HG03460 (cell line): ENCODE results near the gene TPK1.
"Not testable (repeated sequence)": the region's sequence is repeated elsewhere in the genome, so short reads cannot be mapped to it uniquely, and the experiment has no call there.

ENCODE experiments used
- ATAC-seq: cut with Tn5 transposase; IDR thresholded peaks from one replicate; pipeline ENCODE4 v1.9.1; 2021; ENCODE audit not compliant: unreplicated experiment

Gene TPK1

DNA sequence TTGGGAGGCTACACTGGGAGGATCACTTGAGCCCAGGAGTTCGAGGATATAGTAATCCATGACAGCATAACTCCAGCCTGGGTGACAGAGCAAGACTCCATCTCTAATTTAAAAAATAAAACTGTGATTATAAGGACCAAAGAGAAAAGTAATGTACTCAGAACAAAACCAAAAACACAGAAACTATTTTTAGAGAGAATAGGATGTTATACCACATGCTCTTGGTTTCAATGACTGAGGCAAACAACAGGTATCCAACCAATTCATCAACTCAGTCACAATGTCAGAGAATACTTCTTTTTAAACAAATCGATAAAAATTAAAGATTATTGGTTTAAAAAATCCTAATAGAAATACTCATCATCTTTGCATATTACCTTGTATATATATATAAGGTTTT, 186.7 kb downstream of the TPK1 start:
- no peak for ATAC-seq

DNA sequence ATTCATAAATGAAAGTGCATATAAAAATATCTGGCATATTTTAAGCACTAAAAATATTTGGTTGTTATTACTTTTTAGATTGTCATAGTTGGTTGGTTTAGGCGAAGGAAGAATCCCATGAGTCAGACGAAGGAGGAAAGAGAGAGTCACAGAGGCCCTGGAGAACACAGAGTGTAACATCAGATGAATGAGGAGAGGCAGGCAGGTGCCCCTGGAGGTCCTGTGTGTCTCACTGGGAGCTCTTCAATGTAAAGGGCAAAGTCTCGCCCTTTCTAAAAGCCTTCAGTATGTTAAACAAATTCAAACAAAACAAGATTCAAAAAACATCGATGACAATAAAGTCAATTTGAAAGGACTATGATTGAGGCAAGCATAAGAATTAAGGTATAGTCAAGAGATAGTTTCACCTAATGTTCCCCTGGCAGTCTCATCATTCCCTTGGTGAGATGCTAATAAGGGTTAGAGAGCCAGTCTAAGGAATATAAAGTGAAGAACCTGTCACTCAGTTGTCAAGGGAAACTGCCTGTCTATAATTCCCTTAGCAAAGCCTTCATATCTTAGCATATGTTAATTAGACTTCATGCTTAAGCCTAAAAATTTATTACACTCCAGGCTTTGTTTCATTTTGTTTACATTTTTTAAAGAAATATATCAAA, 194.3 kb downstream of the TPK1 start:
- ATAC-seq = no peak

DNA sequence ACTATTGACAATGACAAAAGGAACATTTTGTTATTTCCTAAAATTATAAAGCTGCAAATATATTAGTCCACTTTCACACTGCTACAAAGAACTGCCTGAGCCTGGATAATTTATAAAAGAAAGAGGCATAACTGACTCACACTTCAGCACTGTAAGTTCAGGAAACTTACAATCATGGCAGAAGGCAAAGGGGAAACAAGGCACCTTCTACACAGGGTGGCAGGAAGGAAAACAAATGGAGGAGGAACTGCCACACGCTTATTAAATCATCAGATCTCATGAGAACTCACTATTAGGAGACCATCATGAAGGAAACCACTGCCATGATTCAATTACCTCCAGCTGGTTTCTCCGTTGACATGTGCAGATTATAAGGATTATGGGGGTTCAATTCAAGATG, 203.1 kb downstream of the TPK1 start:
- no peak for ATAC-seq

DNA sequence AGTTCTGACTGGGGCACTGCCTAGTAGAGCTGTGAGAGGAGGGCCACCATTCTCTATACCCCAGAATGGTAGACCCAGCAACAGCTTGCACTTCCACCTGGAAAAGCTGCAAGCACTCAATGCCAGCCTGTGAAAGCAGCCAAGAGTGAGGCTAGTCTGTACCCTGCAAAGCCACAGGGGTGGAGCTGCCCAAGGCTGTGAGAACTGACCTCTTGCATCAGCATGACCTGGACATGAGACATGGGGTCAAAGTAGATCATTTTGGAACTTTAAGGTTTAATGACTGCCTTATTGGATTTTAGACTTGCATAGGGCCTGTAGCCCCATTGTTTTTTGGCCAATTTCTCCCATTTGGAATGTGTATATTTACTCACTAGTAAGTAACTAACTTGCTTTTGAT, 206.3 kb downstream of the TPK1 start:
- ATAC-seq = no peak

DNA sequence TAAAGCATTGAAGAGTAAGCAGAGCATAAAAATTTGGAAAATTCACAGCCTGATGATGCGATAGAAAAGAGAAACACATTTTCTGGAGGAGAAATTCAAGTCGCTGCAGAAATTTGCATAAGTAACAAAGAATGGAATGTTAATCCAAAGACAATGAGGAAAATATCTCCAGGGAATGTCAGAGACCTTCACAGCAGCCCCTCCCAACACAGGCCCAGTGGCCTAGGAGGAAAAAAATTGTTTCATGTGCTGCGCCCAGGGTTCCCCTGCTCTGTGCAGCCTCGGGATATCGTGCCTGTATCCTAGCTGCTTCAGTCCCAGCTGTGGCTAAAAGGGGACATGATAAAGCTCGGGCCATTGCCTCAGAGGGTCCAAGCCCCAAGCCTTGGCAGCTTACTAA, 206.8 kb downstream of the TPK1 start:
- ATAC-seq = no peak

DNA sequence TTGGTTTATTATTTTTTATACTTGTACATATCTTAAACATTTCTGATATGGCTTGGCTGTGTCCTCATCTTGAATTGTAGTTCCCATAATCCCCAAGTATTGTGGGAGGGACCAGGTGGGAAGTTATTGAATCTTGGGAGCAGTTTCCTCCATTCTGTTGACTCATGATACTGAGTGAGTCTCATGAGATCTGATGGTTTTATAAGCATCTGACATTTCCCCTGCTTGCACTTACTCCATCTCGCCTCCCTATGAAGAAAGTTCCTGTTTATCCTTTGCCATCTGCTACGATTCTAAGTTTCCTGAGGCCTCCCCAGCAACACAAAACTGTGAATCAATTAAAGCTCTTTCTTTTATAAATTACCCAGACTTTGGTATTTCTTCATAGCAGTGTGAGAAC, 207.7 kb downstream of the TPK1 start:
- ATAC-seq = no peak

DNA sequence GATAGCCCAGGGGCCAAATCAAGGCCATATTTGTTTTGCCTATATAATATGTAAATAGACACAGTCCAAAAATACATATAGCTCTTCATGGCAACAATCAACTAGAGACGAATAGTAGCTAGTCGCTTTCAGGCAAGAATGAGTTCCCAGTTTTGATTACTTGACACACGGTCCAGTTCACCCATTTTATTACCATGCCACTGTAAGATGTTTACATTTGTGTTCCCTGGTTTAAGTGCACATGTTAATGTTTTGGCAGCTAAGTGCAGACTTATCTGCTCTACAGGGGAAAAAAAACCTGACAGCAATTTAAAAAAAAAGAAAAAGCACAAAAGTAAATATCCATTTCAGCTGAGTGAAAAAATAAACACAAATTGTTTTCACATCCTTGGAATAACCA, 213.1 kb downstream of the TPK1 start:
- no peak for ATAC-seq

DNA sequence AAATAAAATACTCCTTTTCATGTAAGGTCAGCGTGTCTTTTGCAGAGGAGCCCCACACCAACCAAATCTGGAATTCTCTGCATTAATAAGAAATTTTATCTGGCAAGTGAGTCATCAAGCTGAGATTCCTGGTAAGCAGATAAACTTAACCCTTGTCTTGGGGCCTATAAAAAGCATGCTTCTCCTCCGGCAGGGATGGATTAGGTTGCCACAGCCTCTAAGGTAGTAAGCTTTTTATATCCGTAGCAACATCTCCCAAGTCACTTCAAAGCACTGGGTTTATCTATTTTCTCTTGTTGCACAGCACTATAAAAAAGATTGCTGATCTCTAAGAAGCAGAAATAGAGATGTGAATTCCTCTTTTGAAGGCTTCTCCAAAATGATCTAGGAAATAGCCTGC, 229.6 kb downstream of the TPK1 start:
- ATAC-seq = no peak

DNA sequence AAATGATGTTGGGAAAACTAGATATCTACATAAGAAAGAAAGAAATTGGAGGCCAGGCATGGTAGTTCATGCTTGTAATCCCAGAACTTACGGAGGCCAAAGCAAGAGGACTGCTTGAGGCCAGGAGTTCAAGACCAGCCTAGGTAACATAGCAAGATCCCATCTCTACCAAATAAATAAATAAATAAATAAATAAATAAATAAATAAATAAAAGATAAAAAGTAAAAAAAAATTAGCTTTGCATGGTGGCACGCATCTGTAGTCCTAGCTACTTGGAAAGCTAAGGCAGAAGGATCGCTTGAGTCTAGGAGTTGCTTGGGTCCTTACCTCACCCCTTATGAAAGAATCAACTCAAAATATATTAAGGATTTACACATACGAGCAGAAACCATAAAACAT, 238.9 kb downstream of the TPK1 start:
- no peak for ATAC-seq

DNA sequence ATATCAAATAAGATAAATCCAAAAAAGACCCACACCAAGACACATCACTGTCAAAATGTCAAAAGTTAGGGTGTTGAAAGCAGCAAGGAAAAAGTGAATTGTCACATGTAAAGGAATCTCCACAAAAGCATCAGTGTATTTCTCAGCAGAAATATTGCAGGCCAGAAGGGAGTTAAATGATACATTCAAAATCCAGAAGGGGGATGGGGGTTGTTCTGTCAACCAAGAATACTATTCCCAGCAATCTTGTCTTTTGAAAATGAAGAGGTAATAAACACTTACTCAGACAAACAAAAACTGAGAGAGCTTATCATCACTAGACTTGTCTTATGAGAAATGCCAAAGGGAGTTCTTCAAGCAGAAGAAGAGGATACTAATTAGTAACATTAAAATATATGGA, 241.3 kb downstream of the TPK1 start:
- no peak for ATAC-seq

DNA sequence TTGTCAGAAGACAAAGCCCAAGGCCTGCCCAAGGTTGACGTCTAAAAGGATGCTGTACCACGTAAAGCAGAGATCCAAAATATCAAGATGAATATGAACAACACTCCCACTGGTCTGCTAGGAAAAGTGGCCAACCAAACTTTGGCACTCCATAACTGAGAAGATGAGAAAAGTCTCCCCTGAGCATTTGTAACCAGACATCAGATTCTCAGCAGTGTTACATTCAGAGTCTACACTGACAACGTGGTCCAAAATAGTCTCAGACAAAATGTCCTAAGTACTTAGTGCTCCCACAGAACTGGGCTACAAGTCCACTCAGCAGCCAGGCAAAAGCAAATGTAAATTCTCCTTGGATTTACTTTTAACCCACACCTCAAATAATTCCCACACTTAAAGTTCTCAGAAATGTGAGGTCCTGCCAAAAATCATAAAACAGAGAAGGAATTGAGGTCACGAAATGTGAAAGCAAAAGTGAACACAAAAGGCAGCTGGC, 247.2 kb downstream of the TPK1 start:
- no peak for ATAC-seq

DNA sequence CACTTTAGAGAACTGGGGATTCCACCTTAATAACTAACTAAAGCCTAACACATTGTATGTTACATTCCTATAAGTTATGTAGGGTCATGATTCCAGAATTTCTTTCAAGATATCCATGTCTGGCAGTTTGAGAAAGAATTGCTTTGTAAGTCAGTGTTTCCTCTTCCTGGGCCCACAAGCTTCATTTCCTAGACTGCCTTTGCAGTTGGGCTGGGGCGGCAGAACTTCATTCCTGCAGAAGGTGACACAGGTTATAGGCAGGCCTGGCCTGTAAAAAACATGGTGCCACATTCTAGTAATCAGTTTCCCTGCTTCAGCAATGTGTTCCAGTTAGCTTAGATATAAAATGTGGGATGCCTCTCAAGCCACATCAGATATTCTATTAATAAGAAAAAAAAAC, 248.2 kb downstream of the TPK1 start:
- ATAC-seq = no peak

DNA sequence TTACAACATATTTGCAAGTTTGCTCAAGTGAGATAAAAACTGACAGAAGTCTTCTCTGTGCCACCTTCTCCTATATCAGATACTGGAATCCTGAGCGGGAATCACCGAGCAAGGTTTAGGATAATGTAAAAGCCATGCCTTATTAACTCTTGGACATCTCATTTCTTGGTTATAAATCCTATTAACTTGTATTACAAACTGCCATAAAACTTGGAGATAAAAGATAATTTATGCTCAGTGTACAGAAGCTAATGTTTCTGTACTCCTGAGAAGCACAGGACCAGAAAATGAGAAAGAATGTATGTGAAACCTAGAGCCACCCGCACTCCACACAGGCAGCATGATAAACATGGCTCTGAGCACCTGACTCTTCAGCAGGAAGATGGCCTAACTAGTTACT, 251.1 kb downstream of the TPK1 start:
- no peak for ATAC-seq

DNA sequence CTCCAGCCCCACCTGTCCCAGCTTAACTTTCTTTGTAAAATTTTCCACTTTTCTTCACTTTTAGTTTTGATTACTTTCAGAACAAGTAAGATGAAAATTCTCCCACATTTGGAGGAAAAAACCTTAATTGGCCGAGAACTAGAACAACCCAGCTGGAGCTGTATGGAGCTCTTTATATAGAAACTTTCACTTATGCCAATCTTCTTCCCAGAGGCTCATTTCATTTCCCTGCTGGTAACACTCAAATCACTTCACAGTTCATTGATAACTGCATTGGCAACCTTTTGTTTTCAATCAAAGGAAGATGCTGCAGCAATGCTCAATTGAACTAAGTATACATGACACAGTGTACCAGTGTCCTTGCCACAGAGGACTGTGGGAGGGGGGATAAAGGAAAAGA, 256.2 kb downstream of the TPK1 start:
- no peak for ATAC-seq

DNA sequence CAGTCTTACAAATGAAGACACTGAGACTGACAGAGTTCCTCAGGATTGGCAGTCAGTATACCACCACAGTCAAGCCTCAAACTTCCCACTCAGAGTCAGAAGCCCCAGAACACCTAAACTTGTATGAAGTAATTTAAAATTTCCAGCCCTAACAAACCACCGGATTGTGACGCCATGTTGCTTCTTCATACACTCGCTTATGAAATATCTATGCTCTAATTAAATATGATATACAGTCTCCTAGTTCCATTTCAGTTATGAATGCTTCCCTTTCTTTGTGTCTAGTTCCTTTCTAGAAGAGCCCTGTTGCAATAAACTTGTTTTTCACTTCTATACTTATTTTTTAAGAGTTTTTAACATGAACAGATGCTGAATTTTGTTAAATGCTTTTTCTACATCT, 260.4 kb downstream of the TPK1 start:
- no peak for ATAC-seq

DNA sequence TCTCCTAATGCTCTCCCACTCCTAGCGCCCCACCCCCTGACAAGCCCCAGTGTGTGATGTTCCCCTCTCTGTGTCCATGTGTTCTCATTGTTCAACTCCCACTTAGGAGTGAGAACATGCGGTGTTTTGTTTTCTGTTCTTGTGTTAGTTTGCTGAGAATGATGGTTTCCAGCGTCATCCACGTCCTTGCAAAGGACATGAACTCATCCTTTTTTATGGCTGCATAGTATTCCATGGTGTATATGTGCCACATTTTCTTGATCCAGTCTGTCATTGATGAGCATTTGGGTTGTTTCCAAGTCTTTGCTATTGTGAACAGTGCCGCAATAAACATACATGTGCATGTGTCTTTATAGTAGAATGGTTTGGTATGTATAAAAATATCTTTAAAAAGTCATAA, 261.1 kb downstream of the TPK1 start:
- not testable (repeated sequence) for ATAC-seq

DNA sequence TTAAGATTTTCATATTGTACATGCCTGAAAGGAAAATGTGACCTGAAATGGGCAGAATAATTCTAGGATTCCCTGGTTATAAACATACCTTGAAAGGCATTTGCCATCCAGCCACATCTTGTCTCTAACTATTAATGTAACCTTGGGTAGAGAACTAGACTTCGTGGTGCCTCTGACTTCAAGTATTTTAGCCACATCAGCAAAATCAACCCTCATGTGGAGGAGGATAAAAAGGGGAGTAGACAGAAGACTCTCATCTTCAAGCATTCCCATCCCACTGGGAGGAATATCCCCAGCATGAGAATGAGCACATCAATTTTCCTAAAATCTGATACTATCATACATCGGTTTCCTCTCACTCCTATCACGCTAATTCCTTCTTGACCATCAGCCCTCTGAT, 267.6 kb downstream of the TPK1 start:
- no peak for ATAC-seq

DNA sequence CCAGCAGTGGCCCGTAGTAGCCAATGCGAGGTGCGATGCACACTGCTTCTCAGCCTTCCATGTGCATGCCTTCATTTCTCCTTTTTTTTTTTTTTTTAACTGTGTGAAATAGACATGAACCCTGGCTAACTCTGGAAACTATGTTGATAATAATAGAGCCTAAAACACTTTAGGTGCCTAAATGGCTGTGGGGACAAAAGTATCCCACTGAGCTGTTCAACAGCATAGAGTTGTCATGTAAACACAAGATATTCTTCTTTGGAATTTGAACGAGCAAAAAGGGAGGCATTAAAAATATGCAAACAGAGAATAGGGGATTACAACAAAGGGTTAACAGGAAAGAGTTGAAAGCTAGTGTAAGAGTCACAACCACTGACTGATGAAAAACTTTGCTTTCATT, 270.3 kb downstream of the TPK1 start:
- ATAC-seq = no peak

DNA sequence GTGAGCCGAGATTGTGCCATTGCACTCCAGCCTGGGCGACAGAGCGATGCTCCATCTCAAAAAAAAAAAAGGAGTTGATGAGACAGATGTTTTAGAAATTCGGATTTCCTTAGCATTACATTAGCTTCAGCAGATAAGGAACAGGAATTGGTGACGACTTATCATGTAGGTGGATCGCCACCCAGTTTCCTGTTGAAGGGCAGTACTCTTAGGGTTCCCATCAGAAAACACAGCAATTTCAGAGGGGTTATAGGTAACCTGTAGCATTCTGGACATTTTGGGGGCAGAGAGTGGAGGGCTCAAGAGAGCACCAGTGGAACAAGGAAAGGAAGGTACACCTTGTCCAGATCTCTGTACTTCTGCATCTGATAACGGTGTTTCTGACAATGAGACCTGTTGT, 286.0 kb downstream of the TPK1 start:
- no peak for ATAC-seq

DNA sequence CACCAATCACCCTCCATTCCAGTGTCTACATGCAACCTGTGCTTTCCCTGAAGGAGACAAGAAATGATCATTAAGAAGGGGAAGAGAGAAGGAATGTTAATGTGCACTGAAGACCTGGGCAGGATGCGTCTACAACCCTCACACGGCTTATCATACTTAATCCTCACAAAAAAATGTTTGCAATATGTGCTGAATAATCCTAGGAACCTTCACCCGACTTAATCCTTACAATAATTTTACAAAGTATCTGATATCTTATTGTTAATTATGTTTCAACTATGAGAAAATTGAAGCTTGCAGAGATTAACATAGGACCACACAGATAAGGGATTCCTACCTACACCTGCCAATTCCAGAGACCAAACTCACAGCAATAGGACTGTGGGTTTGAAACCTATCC, 287.3 kb downstream of the TPK1 start:
- ATAC-seq = no peak

DNA sequence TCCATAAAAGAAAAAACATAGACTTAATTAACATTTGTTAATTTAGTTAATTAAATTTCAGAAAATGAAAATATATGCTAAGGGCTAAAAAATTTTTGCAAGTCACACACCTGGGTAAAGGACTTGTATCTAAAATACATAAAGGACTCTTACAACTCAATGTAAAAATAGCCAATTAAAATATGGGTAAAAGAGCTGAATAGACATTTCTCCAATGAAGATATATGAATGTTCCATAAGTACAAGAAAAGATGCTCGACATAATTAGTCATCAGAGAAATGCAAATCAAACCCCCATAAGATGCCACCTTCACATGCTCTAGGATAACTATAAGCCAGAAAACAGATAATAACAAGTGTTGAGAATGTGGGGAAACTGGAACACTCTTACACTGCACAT, 288.0 kb downstream of the TPK1 start:
- no peak for ATAC-seq

DNA sequence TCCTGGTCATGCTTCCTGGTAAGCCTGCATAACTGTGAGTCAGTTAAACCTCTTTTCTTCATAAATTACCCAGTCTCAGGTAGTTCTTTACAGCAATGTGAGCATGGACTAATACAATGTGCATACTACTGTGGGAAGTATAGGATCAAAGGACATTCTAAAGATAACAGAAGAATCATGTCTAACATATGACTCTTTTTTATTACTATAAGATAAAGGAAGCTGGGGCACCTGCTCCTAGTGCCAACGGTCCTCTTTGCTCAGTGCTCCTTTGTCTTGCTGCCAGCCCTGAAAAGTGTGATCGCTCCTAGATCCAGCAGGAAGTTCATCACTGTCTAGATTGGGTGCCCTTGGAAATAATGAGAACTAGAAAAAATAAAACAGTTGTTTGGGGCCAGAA, 289.1 kb downstream of the TPK1 start:
- no peak for ATAC-seq

DNA sequence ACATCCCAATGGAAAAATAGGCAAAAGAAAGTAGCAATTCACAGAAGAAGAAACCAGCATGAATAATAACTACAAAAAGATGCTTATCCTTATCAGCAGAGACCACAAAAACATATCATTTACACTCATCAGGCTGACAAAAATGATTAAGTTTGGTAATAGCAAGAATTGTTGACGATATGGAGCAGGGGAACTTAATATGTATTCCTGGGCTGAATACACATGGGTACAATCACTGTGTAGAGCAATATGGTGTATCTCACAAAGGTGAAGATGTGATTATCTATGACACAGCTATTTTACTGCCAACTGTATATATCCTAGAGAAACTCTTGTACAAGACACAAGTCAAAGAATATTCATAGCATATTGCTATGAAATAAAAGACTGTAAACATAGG, 290.5 kb downstream of the TPK1 start:
- no peak for ATAC-seq
